GM21367 (cell line): ENCODE results near the gene SERPINB7.
"Not testable (repeated sequence)": the region's sequence is repeated elsewhere in the genome, so short reads cannot be mapped to it uniquely, and the experiment has no call there.

ENCODE experiments used
- ATAC-seq: cut with Tn5 transposase; IDR thresholded peaks from one replicate; pipeline ENCODE4 v1.9.1; 2021; ENCODE audit not compliant: unreplicated experiment

SERPINB7 gene

DNA sequence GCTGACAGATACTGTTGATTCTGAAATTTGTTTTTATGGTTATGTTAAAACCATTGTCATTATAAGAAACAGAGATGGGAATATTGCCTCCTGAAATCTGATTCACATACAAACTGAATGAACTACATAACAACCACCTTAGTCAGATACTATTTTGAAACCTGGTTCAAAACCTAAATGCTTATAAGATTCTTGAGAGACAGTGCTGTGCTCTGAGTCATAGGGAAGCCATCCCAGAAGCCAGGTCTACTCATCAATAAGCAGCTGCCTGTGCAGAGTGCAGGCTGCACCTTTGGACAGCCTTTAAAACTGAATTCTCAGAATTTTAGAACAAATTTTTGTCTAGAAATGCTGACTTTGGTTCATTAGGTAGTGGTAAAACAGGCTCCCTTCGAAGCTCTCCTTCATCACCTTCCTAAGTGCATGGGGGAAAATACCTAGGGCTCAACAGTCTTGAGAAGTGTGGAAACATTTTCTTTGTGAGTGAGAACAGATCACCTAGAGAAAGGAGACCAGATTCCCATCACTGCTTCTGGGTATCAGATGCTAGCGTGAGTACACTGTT, at the start of gene SERPINB7:
Gene SERPINB7, plus strand, starts transcription at position 253 of the 565 bp plus-strand sequence. CDS start 6,955 bp downstream, outside the sequence.
- ATAC-seq: no peak

DNA sequence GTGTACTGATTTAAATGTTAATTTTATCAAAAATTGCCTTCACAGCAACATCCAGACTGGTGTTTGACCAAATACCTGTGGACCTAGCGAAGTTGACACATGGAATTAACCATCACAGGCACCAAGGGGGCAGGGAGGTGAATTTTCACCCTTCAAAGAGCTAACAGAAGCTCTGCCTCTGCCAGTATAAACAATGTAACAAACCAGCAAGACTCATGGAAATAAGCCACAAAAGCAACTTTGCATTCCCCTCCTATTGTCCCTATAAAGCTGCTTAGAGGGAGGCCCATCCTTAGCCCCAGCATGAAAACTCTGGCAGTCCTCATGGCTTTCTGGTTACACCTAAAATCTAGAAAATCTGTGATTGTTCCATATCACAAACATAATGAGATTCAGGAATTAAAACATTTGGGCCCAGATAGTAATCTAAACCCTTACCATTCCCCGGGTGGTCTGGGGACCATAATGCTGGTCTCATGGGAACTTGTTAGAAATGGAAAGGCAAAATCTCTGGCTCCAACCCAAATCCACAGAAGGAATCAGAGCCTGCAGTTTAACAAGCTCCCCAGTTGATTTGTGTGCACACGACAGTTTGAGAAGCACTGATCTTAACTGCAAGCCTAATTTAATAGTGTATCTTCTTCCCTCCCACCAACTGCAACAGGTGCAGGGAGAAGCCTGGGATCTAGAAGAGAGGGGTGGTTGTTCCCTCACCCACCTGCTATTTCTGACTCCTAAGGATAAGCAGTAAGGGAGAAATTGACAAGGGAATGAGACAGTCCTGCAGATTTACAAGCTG, 49.3 kb upstream of the SERPINB7 start:
- no peak for ATAC-seq

DNA sequence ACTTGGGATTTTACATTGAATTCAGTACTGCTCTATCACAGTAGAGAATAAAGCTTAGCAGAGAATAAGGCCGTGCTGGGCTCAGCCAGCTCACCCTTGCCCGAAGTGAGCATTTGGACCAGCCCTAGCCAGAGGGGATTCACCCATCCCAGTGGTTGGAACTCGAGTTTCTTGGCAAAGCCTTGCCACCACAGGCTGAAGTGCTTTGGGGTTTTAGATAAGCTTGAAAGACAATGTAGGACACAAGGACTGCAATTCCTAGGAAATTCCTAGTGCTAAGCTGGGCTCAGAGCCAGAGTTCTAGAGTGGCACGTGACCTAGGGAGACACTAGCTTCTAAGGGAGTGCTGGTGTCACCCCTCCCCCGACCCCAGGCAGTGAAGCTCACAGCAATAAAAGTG, 44.4 kb upstream of the SERPINB7 start:
- no peak for ATAC-seq

DNA sequence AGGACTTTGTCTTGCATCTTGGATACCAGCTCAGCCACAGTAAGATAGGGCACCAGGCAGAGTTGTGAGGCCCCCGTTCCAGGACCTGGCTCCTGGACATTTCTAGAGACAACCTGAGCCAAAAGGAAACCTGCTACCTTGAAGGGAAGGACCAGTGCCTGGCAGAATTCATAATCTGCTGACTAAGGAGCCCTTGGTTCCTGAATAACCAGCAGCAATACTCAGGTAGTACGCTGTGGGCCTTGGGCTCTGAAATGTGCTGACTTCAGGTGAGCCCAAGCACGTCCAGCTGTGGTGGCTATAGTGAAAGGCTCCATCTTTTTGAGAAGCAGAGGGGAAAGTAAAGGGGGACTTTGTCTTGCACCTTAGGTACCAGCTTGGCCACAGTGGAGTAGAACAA, 44.0 kb upstream of the SERPINB7 start:
- no peak for ATAC-seq

DNA sequence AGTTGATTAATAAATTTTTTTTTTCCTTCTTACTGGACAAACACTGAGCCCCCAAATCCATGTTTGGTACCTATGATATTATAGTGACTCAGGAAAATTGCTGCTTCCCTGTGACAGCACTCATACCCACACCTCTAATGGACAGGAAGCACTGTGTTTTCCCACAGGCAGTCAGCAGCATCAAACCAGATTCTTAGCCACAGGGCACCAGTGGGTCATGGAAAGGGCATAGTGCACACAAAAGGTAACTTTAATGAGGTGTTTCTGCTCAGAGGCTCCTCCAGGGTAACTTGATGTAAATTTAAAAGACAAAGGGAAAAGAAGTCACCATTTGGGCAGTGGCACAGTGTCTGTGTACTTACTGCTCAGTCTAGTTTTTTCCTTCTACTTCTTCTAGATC, 38.3 kb upstream of the SERPINB7 start:
- no peak for ATAC-seq

DNA sequence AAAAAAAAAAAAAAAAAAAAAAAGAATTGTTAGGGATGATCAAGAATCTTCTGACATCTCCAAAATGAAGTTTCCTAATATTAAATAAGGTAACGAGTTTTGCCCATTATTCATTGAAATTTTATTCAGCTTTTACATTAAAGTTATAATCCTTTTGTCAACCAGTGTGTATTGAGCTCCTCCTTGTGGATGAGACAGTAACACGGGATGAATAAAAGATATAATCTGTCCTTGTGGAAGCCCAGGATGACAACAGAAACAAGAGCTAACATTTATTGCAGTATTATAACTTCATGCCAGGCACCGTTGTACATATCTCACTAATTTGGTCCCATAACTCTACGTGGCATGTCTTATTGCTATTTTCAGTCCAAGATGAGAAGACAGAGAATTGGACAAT, 33.4 kb upstream of the SERPINB7 start:
- no peak for ATAC-seq

DNA sequence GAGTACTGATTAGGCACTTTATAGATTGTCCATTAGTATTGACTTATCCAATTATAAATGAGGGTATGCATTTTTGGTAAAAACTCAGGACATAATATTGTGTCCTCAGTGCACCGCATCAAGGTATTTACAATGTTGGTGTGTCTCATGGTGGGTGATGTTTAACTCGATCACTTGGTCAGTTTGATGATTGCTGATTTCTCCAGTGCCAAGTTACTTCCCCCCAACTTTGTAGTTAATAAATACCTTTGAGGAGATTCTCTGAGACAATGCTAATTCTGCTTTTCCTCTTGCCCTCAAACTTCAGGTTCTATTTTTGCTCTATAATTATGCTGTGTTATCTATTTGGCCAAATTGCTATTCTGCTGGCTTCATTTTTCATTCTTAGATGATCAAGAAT, 28.2 kb upstream of the SERPINB7 start:
- ATAC-seq: no peak

- no peak for ATAC-seq
Observed at GRCh38 chr18:63749489-63749888, 25.7 kb upstream of the SERPINB7 start.

- no peak for ATAC-seq
Observed at GRCh38 chr18:63752636-63753035, 22.6 kb upstream of the SERPINB7 start.

DNA sequence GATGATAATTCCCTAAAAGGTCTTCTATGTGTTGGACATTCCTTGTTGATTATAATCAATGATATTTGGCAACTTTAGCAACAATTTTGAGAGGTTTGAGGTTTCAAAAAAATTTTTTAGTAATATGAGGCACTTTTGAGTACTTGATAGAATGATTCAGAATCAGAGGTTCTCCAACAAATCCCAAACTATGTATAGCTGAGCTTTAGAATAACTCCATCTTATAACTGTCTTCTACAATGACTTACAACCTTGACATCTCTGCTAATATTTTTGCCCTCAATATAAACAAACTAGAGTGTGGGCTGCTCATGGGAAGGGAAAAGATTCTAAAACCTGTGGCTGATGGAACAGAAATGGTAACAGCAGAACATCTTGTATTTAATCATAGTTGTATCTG, 21.5 kb upstream of the SERPINB7 start:
- no peak for ATAC-seq

DNA sequence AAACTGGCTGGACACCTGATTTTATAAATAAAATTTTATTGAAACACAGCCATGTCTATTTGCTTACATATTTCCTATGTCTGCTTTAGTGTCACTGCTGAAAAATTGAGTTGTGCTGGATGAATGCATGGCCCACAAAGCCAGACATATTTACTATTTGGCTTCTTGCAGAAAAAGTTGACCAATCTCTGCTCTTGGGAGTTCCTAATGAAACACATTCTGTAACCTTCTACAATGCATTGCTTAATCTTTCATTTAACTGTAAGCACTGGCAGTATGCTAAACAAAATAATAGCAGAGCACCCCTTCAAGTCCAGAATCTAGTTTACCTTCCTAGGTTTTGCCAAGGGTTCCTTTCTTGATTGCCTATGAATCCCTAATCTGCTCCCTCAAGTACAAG, 17.7 kb upstream of the SERPINB7 start:
- ATAC-seq: no peak

GRCh38 chr18:63758615-63759240, 16.5 kb upstream of the SERPINB7 start:
- ATAC-seq: no peak

- not testable (repeated sequence) for ATAC-seq
Observed at GRCh38 chr18:63759786-63760185, 15.4 kb upstream of the SERPINB7 start.

DNA sequence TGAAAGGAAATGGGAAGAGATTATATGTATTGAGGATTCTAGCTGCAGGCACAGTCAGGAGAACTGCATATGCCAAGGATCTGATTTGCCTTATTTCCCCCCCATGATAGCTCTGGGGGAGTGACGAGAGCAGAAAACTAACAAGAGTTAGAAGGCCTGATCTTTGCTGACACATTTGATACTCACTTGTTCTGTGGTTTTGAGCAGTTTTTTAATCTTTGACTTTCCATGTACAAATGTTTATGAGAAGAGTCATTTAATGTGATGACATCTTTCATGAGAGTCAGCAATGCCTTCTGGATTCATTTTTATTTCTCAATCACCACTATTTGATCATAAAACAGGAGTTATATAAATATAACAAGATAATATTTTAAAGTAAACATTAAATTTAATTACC, 12.7 kb upstream of the SERPINB7 start:
- no peak for ATAC-seq

GRCh38 chr18:63763831-63764600, 11.2 kb upstream of the SERPINB7 start:
- ATAC-seq: no peak

DNA sequence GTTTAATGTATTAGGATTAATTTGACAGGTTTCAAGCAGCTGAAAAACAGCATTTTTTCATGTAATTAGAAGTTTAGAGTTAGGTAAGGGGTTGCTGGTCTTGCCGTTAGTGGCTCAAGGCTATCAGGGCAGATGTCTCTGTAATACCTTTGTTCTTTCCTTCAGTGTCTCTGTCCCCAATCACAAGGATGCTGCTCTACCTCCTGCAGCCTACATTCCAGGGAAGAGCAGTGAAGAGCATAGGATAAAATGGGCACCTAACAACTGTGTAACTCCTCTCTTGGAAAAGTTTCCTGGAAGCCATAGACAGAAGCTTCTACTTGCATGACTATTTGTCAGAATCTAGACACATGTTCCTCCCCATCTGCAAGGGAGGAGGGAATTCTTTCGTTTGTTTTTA, 9.4 kb upstream of the SERPINB7 start:
- ATAC-seq: no peak

DNA sequence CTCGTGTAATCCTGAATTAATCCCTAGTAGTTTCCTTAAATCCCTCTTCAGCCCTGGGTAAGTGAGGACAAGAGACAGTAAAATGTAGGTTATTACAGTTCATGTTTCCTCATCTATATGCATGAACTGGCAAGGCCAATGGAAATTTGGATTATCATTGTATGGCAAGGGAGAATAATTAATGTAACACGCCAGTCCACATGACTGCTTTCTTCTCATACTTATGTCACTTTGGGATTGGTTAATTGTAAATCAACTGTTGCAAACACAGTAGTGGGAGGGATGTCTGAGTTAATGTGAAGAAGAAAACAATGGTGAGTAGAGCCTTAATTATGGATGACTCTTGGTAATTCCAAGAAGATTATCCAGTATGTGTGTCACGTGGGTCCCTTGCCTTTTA, 1.7 kb upstream of the SERPINB7 start:
- no peak for ATAC-seq

GRCh38 chr18:63774511-63774910, 707 bp upstream of the SERPINB7 start:
- ATAC-seq: no peak

DNA sequence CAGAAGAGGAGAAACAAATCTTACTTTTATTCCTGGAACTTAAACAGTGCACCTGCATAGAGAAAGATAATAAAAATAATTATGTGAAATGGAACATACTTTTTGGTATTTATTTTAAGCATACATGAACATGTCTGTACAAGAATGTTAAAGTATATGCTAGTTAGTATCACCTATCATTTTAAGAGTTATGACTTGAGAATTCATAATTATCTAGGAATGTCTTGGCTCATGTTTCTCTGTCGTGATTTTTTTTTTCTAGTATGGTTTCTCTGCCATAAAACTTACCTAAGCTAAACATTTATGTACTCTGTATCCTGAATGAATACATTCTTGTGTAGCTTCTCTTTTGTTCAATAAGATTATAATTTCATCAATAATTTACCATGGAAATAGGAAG, 4.2 kb downstream of the SERPINB7 start:
- no peak for ATAC-seq

GRCh38 chr18:63783394-63783793, 8.2 kb downstream of the SERPINB7 start:
- peak; percentile 53 for ATAC-seq

DNA sequence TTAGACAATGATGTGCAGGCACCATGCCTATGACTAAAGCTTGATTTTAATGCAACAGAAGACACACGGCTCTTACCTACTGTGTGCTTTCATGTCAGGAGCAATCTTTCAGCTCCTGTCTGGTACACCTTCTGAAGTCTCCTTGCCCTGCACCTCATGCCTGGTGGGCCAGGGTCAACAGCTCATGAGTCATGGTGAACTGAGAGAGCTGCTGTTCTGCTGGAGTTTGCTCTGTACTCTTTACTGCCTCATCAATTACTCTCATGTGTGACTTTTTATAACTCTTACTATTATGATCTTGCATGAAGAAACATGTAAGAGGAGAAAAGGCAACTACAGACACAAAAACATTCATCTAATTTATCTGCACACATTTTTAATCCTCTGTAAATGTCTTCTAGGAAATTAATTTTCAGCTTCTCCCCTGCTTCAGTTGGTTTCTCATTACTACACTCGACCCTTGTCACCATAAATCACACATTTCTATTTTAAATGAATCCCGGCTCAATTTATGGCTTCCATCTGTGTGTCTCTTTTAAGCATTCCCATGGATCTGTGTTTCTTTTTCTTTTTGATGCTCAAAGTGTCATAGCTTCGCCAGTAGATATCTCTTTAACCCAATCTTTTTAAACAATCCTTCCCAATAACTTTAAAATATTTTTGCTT, 9.7 kb downstream of the SERPINB7 start:
- ATAC-seq: no peak
